HG02678 (cell line): ENCODE results near the gene PAQR7.

Experiments
- ATAC-seq: cut with Tn5 transposase; IDR thresholded peaks from one replicate; pipeline ENCODE4 v1.9.1; 2021; ENCODE audit warnings: mild to moderate bottlenecking, moderate library complexity; ENCODE audit not compliant: unreplicated experiment

The PAQR7 gene

DNA sequence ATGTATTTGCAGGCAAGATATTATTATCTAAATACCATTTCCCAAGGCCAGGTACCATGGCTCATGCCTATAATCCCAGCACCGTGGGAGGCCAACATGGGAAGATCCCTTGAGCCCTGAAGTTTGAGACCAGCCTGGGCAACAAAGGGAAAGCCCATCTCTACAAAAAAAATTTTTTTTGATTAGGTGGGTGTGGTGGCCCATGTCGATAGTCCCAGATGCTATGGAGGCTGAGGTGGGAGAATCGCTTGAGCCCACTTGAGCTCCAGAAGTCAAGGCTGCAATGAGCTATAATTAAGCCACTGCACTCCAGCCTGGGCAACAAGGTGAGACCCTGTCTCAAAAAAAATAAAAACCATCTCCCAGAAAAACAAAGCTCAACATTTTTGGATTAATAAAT lies 28.5 kb upstream of the PAQR7 start:
- ATAC-seq: no peak

DNA sequence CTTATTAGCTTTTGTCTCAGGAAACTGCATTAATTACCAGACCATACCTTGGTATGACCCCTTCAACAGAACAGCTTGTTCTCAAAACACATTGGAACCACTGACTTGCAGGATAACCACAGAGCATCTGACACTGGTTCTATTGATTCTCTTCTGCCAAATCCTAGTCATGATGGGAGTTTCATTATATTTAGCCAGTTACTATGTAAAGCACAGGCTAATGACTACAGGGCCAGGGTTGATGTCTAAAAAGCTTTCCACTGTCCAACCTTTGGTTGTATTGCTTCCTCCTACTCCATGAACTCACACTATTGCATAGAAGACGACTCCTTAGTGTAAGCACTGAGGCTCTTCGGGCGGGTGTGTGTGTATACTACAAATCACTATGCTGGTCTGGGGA lies 27.0 kb upstream of the PAQR7 start:
- ATAC-seq: no peak

DNA sequence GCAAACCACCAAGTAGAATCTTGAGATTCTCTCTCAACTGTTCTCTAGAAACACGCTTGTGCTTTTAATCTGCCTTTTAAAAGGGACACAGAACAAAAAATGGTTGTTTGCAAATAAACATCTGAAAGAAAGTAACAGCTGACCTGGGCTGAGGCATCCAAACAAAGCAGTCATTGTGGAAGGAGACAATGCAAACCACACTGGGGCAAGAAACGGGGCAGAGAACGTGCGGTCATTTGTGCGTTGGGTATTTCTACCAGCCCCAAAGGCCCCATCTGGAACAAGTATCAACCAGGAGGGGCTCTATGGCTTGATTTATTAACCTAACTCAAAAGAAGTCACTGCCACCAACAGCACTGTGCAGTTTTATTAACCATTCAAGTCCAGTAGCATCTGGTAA lies 24.7 kb upstream of the PAQR7 start:
- ATAC-seq: no peak

DNA sequence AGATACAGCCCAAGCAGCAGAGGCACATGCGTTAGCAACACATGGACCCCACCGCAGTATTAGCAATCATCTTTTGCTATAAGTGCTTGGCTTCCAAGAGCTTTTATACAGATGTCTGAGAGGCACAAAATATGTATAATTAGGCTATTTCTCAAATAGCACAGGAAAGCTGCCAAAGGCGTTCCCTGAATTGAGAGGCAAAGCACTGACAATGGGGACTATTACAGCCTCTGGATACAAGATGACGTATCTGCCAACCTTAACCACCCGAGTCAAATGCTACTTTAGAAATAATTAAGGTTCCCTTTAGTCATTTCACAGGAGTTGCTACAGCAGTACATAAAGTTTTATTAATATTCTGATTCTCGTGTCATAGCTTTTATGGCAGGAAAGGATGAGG lies 24.3 kb upstream of the PAQR7 start:
- ATAC-seq: no peak

DNA sequence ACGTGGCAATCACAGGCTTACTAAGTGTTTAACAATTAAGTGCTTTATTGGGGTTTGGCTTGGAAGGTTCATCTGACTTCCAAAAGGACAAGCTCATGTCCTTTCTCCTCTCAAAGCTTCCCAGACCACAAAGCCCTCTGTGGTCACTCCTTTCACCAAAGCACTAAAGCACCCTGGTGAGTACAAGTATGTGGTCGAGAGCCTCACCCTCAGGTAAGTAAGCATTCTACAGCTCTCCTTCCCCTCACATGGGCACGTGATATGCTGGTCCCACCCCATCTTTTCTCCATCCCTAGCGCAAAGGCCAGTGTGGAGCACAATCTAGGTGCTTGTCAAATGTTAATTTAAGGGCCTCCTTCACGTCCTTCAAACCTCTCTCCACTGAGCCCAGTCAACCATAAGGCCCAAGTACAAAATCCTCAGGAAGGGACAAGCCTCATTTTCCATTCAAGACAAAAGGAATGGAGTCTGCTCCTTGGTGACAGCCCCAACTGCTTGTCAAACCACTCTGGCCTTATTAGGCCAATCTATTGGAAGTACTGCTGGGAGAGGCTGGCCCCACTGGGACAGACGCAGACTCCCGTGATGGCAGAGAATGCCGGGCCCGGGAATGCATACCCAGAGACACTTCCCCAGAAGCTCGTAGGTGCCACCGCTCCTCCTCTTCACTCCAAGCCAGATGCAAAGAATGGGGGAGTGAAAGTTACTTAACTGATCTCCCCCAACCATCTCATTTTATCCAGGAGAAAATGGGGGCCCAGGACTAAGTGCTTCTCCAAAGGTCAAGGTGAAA lies 22.9 kb upstream of the PAQR7 start:
- ATAC-seq: no peak

DNA sequence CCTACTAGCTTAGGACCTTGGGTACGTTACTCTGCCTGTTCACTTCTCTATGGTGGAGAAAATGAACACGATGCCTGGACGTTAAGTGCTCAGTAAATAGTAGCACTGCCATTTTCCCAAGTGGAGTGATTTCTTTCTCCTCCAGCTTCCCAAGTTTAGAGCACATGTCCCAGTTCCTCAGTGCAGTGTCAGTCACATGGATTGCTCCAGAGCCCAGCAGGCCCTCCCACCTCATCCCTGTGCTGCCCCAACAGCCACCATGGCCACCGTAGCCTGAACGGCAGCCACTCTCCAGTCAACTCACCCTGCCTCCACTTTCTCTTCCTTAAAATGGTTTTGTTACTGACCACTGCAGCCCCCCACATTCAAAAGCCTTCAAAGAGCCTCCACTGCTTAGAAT lies 22.2 kb upstream of the PAQR7 start:
- ATAC-seq: no peak

DNA sequence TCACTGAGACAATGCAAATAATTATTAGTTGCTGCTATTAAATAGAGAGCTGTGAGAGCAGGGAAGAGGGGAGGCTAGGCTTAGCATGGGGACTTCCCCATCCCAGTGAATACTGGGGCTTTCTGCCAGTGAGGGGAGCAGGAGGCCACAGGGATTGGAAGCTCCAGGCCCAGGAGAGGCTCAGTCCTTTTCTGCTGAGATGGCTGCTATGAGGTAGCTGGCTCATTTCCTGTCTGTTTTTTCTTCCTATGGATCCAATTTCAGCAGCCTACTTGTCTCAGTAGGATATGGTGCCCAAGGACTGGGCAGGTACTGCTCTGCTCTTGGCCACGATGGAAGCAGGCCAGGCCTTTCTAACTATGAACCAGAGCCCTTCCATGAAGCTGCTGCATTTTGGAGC lies 20.8 kb upstream of the PAQR7 start:
- ATAC-seq: no peak

DNA sequence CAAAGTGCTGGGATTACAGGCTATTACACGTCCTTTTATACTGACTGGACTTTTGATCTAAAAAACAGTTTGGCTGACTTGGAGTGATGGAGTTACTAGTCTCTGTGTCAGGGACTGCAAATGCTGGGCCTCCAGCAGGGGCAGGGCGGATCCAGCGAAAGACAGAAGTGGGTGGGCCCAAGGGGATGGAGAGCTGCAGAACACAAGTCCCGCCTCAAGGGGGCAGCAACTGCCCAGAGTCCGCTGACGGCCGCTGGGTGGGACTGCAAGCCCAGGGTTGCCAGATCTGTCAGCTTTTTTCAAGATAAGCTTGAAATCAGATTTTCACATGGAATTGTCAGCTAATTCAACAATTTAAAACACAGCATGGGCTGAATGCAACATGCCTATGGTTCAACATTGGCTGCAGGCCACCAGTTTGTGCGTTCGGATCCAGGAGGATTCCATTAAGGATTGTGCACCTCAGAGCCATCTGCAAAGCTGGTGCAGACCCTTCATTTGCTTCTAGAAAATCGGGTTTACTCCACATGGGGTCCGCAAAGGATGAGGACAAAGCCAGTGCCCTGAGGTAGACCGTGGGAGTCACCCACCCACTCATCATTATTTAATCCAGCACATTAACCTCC lies 20.0 kb upstream of the PAQR7 start:
- ATAC-seq: peak; percentile 90

DNA sequence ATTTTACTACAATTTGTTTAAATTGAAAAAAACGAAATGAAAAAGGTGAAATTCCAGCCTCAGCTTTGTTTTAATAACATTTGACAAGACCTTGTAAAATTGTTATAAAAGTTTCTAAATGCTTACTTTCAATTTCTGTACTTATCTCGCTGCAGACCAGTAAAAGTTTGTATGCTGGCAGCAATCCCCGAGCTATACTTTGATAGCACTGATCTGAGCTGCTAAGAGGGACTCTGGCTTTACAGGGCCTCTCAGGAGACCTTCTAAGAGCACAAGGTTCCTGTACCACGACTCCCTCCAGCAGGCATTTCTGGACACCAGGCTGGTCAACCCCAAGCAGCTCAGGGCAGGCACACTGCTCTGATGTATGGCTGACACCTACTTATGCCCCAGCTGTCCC lies 17.6 kb upstream of the PAQR7 start:
- ATAC-seq: no peak

DNA sequence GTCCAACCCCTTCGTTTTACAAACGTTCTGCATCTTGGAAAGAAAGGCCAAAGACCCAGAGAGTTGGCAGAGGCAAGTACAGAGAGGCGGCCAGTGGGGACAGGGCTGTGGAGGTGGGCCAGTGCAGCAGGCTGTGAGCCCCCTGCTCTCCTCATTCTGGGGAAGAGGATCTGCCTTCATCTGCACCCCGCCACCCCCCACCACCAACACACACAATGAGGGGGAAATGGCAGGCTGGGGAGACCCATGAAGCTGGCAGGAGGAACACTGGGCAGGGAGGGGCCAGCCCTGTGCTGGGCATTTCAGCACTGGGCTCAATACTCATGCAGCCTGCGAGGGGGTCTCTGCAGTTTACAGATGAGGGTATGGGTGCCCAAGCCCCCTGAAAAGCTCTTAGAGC lies 16.1 kb upstream of the PAQR7 start:
- ATAC-seq: no peak

DNA sequence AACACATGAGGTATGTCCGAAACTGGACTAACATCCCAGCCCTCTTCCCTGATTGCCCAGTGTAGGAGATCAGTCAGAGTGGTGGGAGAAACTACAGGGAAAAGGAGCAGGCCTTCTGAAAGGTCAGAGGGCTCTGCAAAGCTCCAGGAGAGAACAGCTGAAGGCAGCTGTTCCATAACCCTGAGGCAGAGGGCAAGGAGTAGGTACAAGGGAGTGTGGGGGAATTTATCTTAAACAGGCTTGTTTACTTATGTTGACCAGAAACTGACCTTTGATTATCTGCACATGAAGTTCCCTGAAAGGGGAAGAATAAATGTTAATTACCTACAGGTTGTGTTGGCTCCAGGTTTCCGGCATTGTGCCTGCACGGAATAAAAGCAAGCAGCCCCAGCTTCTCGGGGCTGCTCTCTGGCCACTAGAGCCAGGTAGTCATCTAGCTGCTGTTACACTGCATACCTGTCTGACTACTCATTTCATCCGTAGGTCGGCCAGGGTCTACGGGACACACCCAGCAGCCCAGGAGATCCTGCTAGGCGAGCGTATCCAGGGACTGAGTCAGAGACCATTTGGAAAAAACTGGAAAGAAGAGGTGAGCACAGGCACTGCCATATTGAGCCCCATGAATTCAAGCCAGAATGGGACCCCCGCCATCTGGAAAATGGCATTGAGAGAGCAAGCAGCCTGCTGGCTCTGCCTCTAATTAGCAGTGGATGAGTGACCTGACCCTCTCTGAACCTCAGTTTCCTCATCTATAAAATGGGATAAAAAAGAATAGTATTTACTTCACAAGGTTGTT lies 14.9 kb upstream of the PAQR7 start:
- no peak for ATAC-seq

DNA sequence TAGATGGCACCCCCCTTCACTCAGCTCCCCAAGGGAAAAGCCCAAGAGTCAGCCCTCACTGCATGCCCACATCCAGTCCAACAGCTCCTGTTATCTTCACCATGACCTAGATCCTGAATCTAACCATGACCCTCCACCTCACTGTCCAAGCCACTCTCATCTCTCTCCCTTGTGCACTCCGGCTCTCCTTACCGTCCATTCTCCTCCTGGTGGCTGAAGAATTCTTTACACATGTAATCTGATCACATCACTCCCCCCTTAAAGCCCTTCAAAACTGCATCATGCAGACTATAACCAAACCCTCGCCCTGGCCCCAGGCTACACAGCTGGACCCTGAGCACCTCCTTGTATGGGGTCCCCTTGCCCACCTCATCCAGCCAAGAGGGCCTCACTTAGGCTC lies 14.0 kb upstream of the PAQR7 start:
- ATAC-seq: no peak

DNA sequence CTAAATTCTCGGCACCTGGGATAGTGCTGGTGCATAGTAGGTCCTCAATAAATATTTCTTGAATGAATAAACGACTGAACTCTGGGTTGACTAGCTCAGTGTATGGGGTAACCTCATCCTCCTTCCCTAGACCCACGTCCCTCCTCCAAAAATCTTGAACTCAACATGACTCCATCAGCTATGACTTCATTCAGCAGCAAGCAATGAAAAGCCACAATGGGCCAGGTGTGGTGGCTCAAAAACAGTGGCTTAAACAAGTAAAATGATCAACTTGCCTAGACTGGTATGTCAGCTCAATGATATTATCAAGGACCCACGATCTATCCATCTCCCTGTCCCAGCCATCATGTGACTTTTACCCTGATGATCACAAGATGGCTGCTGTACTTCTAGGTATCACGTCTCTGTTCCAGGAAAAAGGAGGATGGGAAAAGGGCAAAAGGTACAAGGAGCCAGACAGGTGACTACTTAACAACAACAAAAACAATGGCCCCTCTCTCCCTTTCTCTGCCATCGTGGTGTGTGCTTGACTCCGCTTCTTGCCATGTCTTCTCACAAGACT lies 13.0 kb upstream of the PAQR7 start:
- ATAC-seq: no peak

DNA sequence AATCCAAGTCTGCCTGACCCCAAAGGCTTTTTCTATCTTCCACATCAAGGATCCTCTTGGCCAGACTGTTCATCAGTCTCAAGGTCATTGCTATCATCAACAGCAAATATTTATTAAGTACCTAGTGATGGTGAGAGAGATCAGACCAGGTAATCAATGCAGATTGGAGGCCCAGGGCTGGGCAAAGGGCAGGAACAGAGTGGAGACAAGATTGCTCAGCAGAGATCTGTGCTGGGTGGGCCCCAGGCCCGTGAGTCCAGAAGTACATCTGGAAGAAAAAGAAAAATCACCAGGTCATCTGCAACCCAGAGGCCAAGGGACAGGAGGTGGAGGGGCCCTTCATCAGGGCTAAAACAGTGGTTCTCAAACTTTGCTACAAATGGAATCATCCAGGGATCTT lies 10.1 kb upstream of the PAQR7 start:
- no peak for ATAC-seq

DNA sequence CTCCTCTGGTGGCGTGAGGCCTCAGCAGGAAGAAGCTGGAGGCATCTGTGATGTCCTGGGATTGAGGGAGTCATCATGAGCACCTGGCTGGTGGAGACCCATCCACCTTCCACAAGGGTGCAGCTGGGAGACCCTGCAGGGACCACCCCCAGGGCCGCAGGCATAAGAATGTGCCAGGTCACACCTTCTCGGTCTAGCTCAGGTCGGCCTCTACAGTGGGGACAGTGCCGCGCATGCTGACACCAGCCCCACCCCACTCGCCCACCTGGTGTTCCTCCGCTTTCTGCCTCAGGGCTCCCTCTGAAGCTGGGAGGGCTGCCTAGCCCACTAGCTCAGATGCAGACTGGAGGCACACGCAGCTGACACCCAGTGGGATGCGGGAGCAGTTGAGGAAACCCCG lies 5.8 kb upstream of the PAQR7 start:
- no peak for ATAC-seq

DNA sequence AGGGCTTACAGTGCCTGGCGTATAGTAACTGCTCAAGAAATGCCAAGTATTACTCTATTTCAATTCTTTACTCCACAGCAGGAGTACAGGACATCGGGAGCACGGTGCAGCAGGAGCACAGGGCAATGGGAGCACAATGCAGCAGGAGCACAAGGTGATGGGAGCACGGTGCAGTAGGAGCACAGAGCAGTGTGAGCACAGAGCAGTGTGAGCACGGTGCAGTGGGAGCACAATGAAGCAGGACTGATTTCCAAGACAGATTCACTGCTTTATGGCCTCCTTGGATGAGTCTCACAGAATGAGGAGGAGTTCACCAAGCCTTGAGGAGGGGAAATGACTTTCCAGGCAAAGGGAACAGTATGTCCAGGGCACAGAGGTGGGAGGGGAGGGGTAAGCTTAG lies 5.0 kb upstream of the PAQR7 start:
- no peak for ATAC-seq

DNA sequence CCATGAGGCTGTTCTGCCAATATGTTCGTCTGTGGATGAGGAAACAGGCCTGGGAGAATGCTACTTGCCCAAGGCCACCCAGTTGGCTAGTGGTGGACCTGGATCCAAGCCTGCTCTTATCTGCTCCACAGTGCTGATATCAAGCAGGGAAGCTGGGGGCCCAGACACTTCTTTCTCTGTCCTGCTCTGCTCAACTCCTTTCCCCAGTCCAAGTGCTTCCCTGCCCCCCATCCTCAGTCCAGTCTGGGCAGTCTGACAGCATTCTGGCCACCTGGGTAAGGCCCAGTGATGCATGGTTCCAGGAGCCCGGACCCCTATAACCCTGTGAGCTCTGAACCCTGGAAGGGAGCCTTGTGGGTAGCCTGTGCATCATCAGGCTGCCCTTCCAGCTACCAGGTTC lies 4.2 kb upstream of the PAQR7 start:
- no peak for ATAC-seq

DNA sequence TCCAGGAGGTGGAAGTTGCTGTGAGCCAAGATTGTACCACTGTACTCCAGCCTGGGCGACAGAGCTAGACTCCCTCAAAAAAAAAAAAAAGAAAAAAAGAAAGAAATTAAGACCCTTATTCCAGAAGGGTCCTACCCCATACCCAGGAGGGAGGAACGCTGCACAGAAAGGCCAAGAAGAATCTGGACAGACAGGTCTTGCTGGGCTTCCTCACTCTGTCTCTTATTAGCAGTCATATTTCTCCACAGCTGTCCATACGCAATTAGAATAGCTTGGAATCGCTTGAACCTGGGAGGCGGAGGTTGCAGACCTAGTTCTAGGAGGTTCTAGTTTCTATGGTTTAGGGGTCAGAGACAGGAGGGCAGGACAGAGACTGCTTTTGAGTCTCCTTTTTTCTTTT lies 3.2 kb upstream of the PAQR7 start:
- no peak for ATAC-seq

DNA sequence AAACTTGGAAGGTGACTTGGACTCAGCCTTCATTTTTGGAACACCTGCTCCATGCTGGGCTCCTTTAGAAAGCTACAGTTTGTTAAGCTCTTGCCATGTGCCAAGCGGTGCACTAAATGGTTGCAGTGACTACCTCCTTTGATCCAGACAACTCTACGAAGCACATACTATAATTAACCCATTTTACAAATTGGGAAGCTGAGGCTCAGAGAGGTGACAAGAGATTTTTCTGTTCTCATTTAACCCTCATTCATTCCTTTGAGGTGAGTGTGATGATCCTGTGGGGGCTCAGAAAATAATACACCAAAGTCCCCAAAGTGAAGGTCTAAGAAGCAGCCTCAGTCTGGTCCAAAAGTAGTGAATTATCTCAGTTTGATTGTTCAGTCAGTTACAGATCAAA lies 1.6 kb upstream of the PAQR7 start:
- ATAC-seq: no peak

DNA sequence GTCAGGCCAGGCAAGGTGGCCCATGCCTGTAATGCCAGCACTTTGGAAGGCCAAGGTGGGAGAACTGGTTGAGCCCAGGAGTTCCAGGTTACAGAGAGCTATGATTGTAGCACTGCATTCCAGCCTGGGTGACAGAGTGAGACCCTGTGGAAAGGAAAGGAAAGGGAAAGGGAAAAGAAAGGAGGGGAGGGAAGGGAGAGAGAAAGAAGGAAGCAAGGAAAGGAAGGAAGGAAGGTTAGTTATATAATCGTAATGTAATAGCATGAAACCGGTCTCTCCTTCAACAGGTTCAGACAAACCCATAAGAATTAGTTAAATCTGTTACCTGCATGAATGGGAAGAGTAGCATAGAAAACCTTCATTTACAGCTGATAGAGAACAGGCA lies 1.2 kb upstream of the PAQR7 start:
- ATAC-seq: no peak

DNA sequence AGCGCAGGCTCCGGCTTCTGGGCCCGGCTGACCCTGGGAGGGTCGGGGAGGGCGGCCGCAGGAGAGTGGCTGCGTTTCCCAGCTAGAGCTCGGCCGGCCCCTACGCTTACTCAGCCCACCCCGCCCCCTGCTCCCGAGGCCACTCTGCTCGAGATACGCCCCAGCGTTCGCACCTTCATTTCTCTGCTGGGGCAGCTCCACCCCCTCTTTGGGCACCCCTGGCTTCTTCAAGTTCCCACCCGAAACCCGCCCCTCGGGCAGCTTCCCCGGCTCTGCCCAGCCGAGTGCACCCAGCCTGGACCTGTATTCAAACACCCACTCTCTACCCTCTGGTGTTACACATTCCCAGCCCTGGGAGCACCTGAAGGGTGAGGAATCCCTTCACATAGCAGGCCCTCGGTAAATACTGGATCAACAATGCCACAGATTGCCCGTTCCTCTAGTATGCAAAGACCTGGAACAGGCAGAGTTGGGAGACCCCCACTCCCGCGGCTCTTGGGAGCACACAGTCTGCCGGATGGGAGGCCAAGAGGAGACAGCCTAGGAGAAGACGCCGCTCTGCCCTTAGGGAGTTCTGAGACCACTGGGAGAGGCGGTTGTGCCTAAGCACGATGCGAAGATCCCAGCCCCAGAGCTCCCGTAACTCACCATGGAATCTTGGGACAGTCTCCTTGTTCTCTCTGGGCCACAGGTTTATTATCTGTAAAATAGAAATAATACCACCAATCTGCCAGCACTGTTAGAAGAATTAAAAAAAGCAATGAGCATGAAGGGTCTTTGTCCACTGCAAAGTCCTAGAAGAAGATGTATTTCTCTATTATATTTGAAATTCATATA lies 566 bp upstream of the PAQR7 start:
- ATAC-seq: peak; percentile 19
